PC-9 (cell line): ENCODE data around the gene C10orf53. TPM values are rescaled to one million over a fixed set of nuclear protein-coding genes. Genes with fewer than 3 reads are reported as not detected.

Source experiments
- BruUV-seq: library from RNA; stranded (reverse); fragments of 400-500 nt; replicated peaks from 2 replicates; lab custom pipeline; 2021; lab: Mats Ljungman, UMichigan
- CTCF ChIA-PET: fragments of 300-600 bp; sonication (Branson Sonifier 250); formaldehyde crosslinking; loops from one replicate; lab custom pipeline; 2022; ENCODE audit warnings: antibody characterized with exemption; lab: Charles Lee
- POLR2A ChIA-PET: fragments of 300-600 bp; sonication (Branson Sonifier 250); formaldehyde crosslinking; loops from one replicate; lab custom pipeline; 2022; ENCODE audit warnings: antibody characterized with exemption; ENCODE audit not compliant: unreplicated experiment; lab: Charles Lee
- DNase-seq, 2 experiments: peaks; one replicate each; pipeline versions ENCODE4 v3.0.0 to v3.0.0-alpha.2; 2015 to 2022; ENCODE audit warnings: mixed read lengths in 1 of 2
- H2AFZ ChIP-seq: fragments of 200-600 bp; sonication (generic); 2 replicates; pipeline ENCODE4 v1.8.1; 2017; ENCODE audit warnings: antibody characterized with exemption
- H3F3A ChIP-seq: fragments of 200-600 bp; sonication (generic); 2 replicates; pipeline ENCODE4 v1.8.1; 2017; ENCODE audit warnings: antibody characterized with exemption, mild to moderate bottlenecking, low read depth; ENCODE audit not compliant: insufficient read depth
- H3K27ac ChIP-seq: fragments of 200-600 bp; sonication (generic); 2 replicates; pipeline ENCODE4 v1.6.1; 2016; ENCODE audit warnings: mixed run types
- H3K27me3 ChIP-seq: fragments of 200-600 bp; sonication (generic); 2 replicates; pipeline ENCODE4 v1.6.1; 2016; ENCODE audit warnings: low read depth, mixed run types; ENCODE audit not compliant: insufficient read depth
- H3K36me3 ChIP-seq: fragments of 200-600 bp; sonication (generic); 2 replicates; pipeline ENCODE4 v1.6.1; 2016; ENCODE audit warnings: low read depth, mixed run types
- H3K4me1 ChIP-seq: fragments of 200-600 bp; sonication (generic); replicated peaks from 2 replicates; pipeline ENCODE4 v1.6.1; 2016; ENCODE audit warnings: mixed run types; ENCODE audit not compliant: insufficient read depth
- H3K4me2 ChIP-seq: fragments of 200-600 bp; sonication (generic); 2 replicates; pipeline ENCODE4 v1.6.1; 2017; ENCODE audit warnings: mixed run types
- H3K4me3 ChIP-seq: fragments of 200-600 bp; sonication (generic); 2 replicates; pipeline ENCODE4 v1.6.1; 2016; ENCODE audit warnings: mixed run types
- H3K79me2 ChIP-seq: fragments of 200-600 bp; sonication (generic); 2 replicates; pipeline ENCODE4 v1.6.1; 2017; ENCODE audit warnings: low read depth, mixed run types
- H3K9me2 ChIP-seq: fragments of 200-600 bp; sonication (generic); 2 replicates; pipeline ENCODE4 v1.8.1; 2017; ENCODE audit warnings: mild to moderate bottlenecking; ENCODE audit not compliant: insufficient read depth
- H3K9me3 ChIP-seq: fragments of 200-600 bp; sonication (generic); 2 replicates; pipeline ENCODE4 v1.8.1; 2016; ENCODE audit warnings: low read depth; ENCODE audit not compliant: insufficient read depth
- H4K20me1 ChIP-seq: fragments of 200-600 bp; sonication (generic); 2 replicates; pipeline ENCODE4 v1.8.1; 2017; ENCODE audit not compliant: insufficient read depth
- EZH2 ChIP-seq: fragments of 200-600 bp; sonication (generic); IDR thresholded peaks from 2 replicates; pipeline ENCODE4 v1.8.0; 2017; ENCODE audit warnings: antibody characterized with exemption, low read depth
- intact Hi-C: fragments of 100-400 bp; cut with micrococcal nuclease; formaldehyde crosslinking; loops from one replicate; pipeline ENCODE4 v1.10.0; 2022; ENCODE audit not compliant: unreplicated experiment
- total RNA-seq: library from RNA; stranded (reverse); gene quantifications from 2 replicates; pipeline ENCODE4 v1.2.3, GENCODE V29; 2021
- TF ChIP-seq, protein P1 (sequence below): fragments of 200-600 bp; sonication (generic); conservative IDR thresholded peaks from 2 replicates; pipeline ENCODE4 v1.6.1; 2017; ENCODE audit warnings: mixed run types, antibody characterized with exemption, mild to moderate bottlenecking, moderate library complexity

The C10orf53 gene
- total RNA-seq, 1 experiment from 2014 or later = not detected

- no peak overlapping the region for H3K4me3 ChIP-seq
- no peaks in the 10 kb centered on the region for H3K79me2 ChIP-seq
- H3F3A ChIP-seq = no peaks in the 10 kb centered on the region
- no peaks in the 10 kb centered on the region for H3K9me3 ChIP-seq
- H3K9me2 ChIP-seq = no peaks in the 10 kb centered on the region
- no peaks in the 10 kb centered on the region for H4K20me1 ChIP-seq
- intact Hi-C loops = no loop called here
- H2AFZ ChIP-seq = no peak overlapping the region
- H3K36me3 ChIP-seq = no peaks in the 10 kb centered on the region
- H3K27me3 ChIP-seq = peaks cover 69% of the 10 kb centered on the region
- H3K4me1 ChIP-seq = no peaks in the 10 kb centered on the region
- ChIA-PET POLR2A (no interaction called here), CTCF (interaction anchor here (0.5 kb wide), 1 partner anchor 9 kb away, joined by 3 read pairs; no protein-coding TSS in a partner anchor)
- DNase-seq = no peak
- BruUV-seq = no TSS peak
- no peak overlapping the region for H3K27ac ChIP-seq
- no peak overlapping the region for H3K4me2 ChIP-seq
- TF ChIP-seq, protein P1, sequence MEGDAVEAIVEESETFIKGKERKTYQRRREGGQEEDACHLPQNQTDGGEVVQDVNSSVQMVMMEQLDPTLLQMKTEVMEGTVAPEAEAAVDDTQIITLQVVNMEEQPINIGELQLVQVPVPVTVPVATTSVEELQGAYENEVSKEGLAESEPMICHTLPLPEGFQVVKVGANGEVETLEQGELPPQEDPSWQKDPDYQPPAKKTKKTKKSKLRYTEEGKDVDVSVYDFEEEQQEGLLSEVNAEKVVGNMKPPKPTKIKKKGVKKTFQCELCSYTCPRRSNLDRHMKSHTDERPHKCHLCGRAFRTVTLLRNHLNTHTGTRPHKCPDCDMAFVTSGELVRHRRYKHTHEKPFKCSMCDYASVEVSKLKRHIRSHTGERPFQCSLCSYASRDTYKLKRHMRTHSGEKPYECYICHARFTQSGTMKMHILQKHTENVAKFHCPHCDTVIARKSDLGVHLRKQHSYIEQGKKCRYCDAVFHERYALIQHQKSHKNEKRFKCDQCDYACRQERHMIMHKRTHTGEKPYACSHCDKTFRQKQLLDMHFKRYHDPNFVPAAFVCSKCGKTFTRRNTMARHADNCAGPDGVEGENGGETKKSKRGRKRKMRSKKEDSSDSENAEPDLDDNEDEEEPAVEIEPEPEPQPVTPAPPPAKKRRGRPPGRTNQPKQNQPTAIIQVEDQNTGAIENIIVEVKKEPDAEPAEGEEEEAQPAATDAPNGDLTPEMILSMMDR = no peak
- no peak for TF ChIP-seq EZH2
Observed at GRCh38 chr10:49744091-49744685, 64.7 kb downstream of the C10orf53 start.

DNA sequence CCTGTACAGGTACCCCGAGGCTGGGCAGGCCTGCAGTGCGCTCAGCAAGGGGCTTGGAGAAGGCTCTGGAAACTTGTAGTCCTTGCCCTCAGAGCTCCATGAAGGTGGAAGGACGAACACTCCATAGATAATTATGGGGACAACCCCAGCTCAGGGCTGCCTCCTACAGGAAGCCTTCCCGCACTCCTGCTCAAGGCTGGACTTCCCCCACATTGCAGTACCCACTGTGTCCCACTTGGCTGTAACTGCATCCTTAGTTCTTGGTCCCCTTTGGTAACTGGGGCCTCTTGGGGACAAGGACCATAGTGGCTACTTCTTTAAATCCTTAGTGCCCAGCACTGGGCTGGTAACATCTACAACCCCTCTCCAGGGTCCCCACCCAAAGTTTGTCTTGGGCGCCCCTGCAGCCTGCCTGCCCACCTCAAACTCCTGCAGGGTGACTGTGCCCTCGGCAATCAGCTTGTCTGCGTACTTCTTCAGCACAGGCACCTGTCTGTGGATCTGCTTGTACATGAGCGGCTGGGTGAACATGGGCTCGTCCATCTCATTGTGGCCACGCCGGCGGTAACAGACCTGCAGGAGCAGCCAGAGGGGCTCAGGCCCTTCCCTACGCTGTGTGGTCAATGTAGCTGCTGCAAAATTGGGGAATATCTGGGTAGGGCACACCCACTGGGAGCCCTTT, 65.6 kb downstream of the C10orf53 start:
- no peaks in the 10 kb centered on the region for H3K4me1 ChIP-seq
- ChIA-PET POLR2A (no interaction called here), CTCF (interaction anchor here (0.5 kb wide), 1 partner anchor 10 kb away, joined by 3 read pairs; no protein-coding TSS in a partner anchor)
- no peak overlapping the region for H2AFZ ChIP-seq
- H3K9me2 ChIP-seq = no peaks in the 10 kb centered on the region
- no peak for DNase-seq
- H3K27me3 ChIP-seq = peaks cover 71% of the 10 kb centered on the region
- no peaks in the 10 kb centered on the region for H3K9me3 ChIP-seq
- TF ChIP-seq, protein P1 = no peak
- TF ChIP-seq EZH2 = no peak
- no peak overlapping the region for H3K4me2 ChIP-seq
- BruUV-seq = no TSS peak
- no peak overlapping the region for H3K27ac ChIP-seq
- no peak overlapping the region for H3K4me3 ChIP-seq
- no peaks in the 10 kb centered on the region for H3K79me2 ChIP-seq
- intact Hi-C loops = no loop called here
- no peaks in the 10 kb centered on the region for H4K20me1 ChIP-seq
- no peaks in the 10 kb centered on the region for H3K36me3 ChIP-seq
- no peaks in the 10 kb centered on the region for H3F3A ChIP-seq

DNA sequence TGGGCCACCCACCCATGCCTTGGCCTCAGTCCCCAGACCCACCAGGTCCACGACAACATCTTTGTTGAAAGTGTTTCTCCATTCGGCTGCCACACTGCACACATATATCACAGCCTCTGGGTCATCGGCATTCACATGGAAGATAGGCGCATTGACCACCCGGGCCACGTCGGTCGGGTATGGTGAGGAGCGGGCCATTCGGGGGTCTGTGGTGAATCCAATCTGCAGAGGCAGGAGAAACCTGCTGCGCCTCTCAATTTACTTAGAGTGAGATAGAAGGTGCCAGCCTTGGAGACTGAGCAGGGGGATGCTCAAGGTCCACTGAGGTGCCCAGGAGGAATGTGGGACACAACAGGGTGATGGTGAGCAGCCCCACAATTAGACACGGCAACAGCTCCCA, 66.3 kb downstream of the C10orf53 start:
- Histone ChIP-seq H2AFZ (no peak overlapping the region), H3K9me3 (no peaks in the 10 kb centered on the region), H3K9me2 (no peaks in the 10 kb centered on the region), H3K4me3 (no peak overlapping the region), H3K4me2 (no peak overlapping the region), H3F3A (no peaks in the 10 kb centered on the region), H3K27me3 (peaks cover 77% of the 10 kb centered on the region), H3K27ac (no peak overlapping the region), H3K4me1 (no peaks in the 10 kb centered on the region), H4K20me1 (no peaks in the 10 kb centered on the region), H3K79me2 (no peaks in the 10 kb centered on the region), H3K36me3 (no peaks in the 10 kb centered on the region)
- no TSS peak for BruUV-seq
- CTCF ChIA-PET = no interaction called here
- no peak for DNase-seq
- POLR2A ChIA-PET = no interaction called here
- no peak for TF ChIP-seq EZH2
- TF ChIP-seq, protein P1 = no peak
- intact Hi-C loops = no loop called here
